H1 (cell line): ENCODE measurements around the gene PARP14.

Experiments
- EGR1 ChIP-seq: IDR thresholded peaks from 2 replicates; pipeline ENCODE4 v1.6.1; 2011; ENCODE audit warnings: low read depth, low read length, borderline replicate concordance
- FOSL1 ChIP-seq: IDR thresholded peaks from 2 replicates; pipeline ENCODE4 v1.6.1; 2011; ENCODE audit warnings: mild to moderate bottlenecking, low read depth, low read length, moderate library complexity; ENCODE audit not compliant: insufficient read depth
- HDAC6 ChIP-seq: IDR thresholded peaks from one replicate; pipeline ENCODE4 v1.7.1; 2012; ENCODE audit warnings: low read depth, mild to moderate bottlenecking, inconsistent platforms, low read length, moderate library complexity
- POLR2AphosphoS5 ChIP-seq: IDR thresholded peaks from 2 replicates; pipeline ENCODE4 v1.6.1; 2011; ENCODE audit warnings: low read depth, low read length
- RBBP5 ChIP-seq: IDR thresholded peaks from 2 replicates; pipeline ENCODE4 v1.7.1; 2012; ENCODE audit warnings: low read depth, mild to moderate bottlenecking, inconsistent platforms, low read length, moderate library complexity, borderline replicate concordance
- RFX5 ChIP-seq: IDR thresholded peaks from 2 replicates; pipeline ENCODE4 v1.6.1; 2011; ENCODE audit warnings: low read depth, low read length, improper control_type of control experiment, borderline replicate concordance
- SIN3A ChIP-seq, 2 experiments: IDR thresholded peaks in 1 of 2; conservative IDR thresholded peaks in 1 of 2; 2 replicates each; pipeline ENCODE4 v1.6.1; 2011 to 2012; ENCODE audit warnings: low read length in 2 of 2, improper control_type of control experiment in 1 of 2, low read depth in 1 of 2, mild to moderate bottlenecking in 1 of 2
- SP4 ChIP-seq: IDR thresholded peaks from 2 replicates; pipeline ENCODE4 v1.6.1; 2012; ENCODE audit warnings: low read length, inconsistent platforms
- SUZ12 ChIP-seq: fragments of 200-600 bp; sonication (generic); IDR thresholded peaks from 2 replicates; pipeline ENCODE4 v1.6.1; 2012; ENCODE audit warnings: mild to moderate bottlenecking, inconsistent platforms, low read length, moderate library complexity, mixed read lengths
- TAF1 ChIP-seq: IDR thresholded peaks from 2 replicates; pipeline ENCODE4 v1.6.1; 2011; ENCODE audit warnings: mild to moderate bottlenecking, low read depth, low read length
- TF ChIP-seq, protein P1 (sequence below), 3 experiments: IDR thresholded peaks; 1 replicate in 2 of 3; 2 replicates in 1 of 3; pipeline versions ENCODE4 v1.5.1 to v1.6.1; 2011; ENCODE audit warnings: low read length in 3 of 3, mild to moderate bottlenecking in 3 of 3, inconsistent platforms in 2 of 3, low read depth in 1 of 3, moderate library complexity in 1 of 3; ENCODE audit not compliant: insufficient read depth in 1 of 3; ENCODE audit errors: control extremely low read depth in 1 of 3

DNA sequence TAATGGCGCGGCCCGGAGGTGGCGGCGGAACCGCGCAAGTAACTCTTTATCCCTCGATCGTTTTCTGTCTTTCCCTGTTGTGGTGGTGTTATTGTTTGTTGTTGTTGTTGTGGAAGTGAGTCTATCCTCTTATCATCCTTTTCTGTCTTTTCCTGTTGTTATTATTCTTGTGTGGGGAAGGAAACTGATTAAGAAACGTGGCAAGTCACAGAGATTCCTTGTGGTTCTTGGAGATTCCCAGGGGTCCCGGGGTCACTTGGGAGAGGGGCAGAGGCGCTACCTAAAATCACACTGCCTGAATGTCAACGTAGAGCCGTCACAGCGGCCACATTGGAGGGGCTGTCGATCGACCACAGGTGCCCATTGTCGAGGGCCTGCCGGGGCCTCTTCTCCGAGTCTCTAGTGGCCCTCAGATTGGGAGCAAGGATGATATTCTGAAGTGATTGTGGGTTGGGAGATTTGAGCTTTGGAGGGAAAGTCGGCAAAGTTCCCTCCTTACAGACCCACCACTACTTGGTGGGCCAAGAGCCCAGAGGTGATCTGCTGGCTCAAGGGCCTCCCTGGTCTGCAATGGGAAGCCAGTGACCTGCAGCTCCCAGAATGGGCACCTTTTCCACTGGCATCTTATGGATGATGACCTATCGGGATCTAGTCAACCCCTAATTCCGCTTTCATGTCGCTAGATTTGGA is 790 bp downstream of the PARP14 start:
- TF ChIP-seq, protein P1, sequence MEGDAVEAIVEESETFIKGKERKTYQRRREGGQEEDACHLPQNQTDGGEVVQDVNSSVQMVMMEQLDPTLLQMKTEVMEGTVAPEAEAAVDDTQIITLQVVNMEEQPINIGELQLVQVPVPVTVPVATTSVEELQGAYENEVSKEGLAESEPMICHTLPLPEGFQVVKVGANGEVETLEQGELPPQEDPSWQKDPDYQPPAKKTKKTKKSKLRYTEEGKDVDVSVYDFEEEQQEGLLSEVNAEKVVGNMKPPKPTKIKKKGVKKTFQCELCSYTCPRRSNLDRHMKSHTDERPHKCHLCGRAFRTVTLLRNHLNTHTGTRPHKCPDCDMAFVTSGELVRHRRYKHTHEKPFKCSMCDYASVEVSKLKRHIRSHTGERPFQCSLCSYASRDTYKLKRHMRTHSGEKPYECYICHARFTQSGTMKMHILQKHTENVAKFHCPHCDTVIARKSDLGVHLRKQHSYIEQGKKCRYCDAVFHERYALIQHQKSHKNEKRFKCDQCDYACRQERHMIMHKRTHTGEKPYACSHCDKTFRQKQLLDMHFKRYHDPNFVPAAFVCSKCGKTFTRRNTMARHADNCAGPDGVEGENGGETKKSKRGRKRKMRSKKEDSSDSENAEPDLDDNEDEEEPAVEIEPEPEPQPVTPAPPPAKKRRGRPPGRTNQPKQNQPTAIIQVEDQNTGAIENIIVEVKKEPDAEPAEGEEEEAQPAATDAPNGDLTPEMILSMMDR (IDR thresholded peaks at IDR 0.05; ENCODE audit: control extremely low read depth in 1 of 3, insufficient read depth in 1 of 3, low read depth in 1 of 3, low read length in 3 of 3): no peak
- TF ChIP-seq SIN3A (conservative IDR thresholded peaks at IDR 0.05 in 1 of 2, IDR thresholded peaks at IDR 0.05 in 1 of 2; ENCODE audit: low read depth in 1 of 2, low read length in 2 of 2) (no peak), EGR1 (no peak), POLR2AphosphoS5 (no peak), FOSL1 (no peak), TAF1 (no peak; the same call in 1 of the 2 replicates), SUZ12 (no peak), RBBP5 (no peak), HDAC6 (no peak), RFX5 (no peak), SP4 (no peak)
